ENCODE measurements around the gene MAF.

GRCh38 chr16:79625738-79626137 lies 25.2 kb upstream of the MAF start:
- TF ChIP-seq CTCF (conservative IDR thresholded peaks at IDR 0.05; ENCODE audit: low read depth, low read length) (no peak), EZH2 (IDR thresholded peaks at IDR 0.05; ENCODE audit: borderline replicate concordance, low read depth, low read length, poor library complexity, severe bottlenecking) (no peak)

All from A673 (cell line).